IMR-90 (cell line): ENCODE results near the gene FGF19. TPM values are rescaled to one million over a fixed set of nuclear protein-coding genes. Genes with fewer than 3 reads are reported as not detected.

Experiments
- ATAC-seq: fragments of 200-7000 bp; cut with Tn5 transposase; 2 replicates; pipeline ENCODE4 v1.9.1; 2020; ENCODE audit warnings: low read depth, mild to moderate bottlenecking, moderate library complexity
- BruUV-seq: library from RNA; stranded (reverse); fragments of 400-500 nt; replicated peaks from 2 replicates; lab custom pipeline; 2021; lab: Mats Ljungman, UMichigan
- CTCF ChIA-PET: fragments of 300-600 bp; formaldehyde crosslinking; extraction: SDS; loops from one replicate; lab custom pipeline; 2021; ENCODE audit warnings: antibody characterized with exemption; lab: Yijun Ruan, JAX
- POLR2A ChIA-PET: fragments of 300-600 bp; sonication (Branson Sonifier 250); formaldehyde crosslinking; loops from one replicate; lab custom pipeline; 2022; ENCODE audit warnings: antibody characterized with exemption; ENCODE audit not compliant: unreplicated experiment; lab: Charles Lee
- DNase-seq: peaks from one replicate; pipeline ENCODE4 v3.0.0; 2013
- H2AFZ ChIP-seq: replicated peaks from 2 replicates; pipeline ENCODE3; 2013; ENCODE audit warnings: low read length, mild to moderate bottlenecking; ENCODE audit not compliant: poor library complexity
- H2AK5ac ChIP-seq: 2 replicates; pipeline ENCODE4 v1.6.1; 2013; ENCODE audit warnings: low read depth, low read length, inconsistent platforms
- H2AK9ac ChIP-seq: replicated peaks from 2 replicates; pipeline ENCODE3; 2013; ENCODE audit warnings: mild to moderate bottlenecking, low read depth, low read length, moderate library complexity; ENCODE audit not compliant: poor library complexity
- H2BK120ac ChIP-seq: 2 replicates; pipeline ENCODE4 v1.6.1; 2013; ENCODE audit warnings: low read depth, low read length, inconsistent platforms
- H2BK15ac ChIP-seq: 3 replicates; pipeline ENCODE4 v1.6.1; 2013; ENCODE audit warnings: low read depth, low read length, inconsistent platforms
- H2BK20ac ChIP-seq: 2 replicates; pipeline ENCODE4 v1.6.1; 2013; ENCODE audit warnings: low read depth, mild to moderate bottlenecking, inconsistent platforms, low read length, moderate library complexity
- H2BK5ac ChIP-seq: 2 replicates; pipeline ENCODE4 v1.6.1; 2013; ENCODE audit warnings: mild to moderate bottlenecking, low read depth, low read length, inconsistent platforms; ENCODE audit not compliant: poor library complexity, severe bottlenecking
- H3K14ac ChIP-seq: replicated peaks from 2 replicates; pipeline ENCODE4 v1.6.1; 2013; ENCODE audit warnings: low read depth, low read length, inconsistent platforms
- H3K18ac ChIP-seq: 2 replicates; pipeline ENCODE4 v1.6.1; 2013; ENCODE audit warnings: low read depth, low read length, control low read depth
- H3K23ac ChIP-seq: 2 replicates; pipeline ENCODE4 v1.6.1; 2013; ENCODE audit warnings: low read depth, low read length, inconsistent platforms
- H3K27ac ChIP-seq: 2 replicates; pipeline ENCODE4 v1.5.1; 2013; ENCODE audit warnings: mild to moderate bottlenecking, control low read depth, low read length; ENCODE audit not compliant: insufficient read depth
- H3K27me3 ChIP-seq: 2 replicates; pipeline ENCODE4 v1.6.1; 2013; ENCODE audit warnings: low read length; ENCODE audit not compliant: control insufficient read depth, insufficient read depth
- H3K36me3 ChIP-seq: 2 replicates; pipeline ENCODE4 v1.6.1; 2013; ENCODE audit warnings: low read length, mixed read lengths; ENCODE audit not compliant: control insufficient read depth, insufficient read depth
- H3K4ac ChIP-seq: 2 replicates; pipeline ENCODE4 v1.6.1; 2013; ENCODE audit warnings: low read depth, low read length, inconsistent platforms
- H3K4me1 ChIP-seq: 2 replicates; pipeline ENCODE4 v1.6.1; 2013; ENCODE audit warnings: low read length, mixed read lengths; ENCODE audit not compliant: control insufficient read depth, insufficient read depth
- H3K4me2 ChIP-seq: 2 replicates; pipeline ENCODE4 v1.6.1; 2013; ENCODE audit warnings: low read depth, mild to moderate bottlenecking, control low read depth, low read length, moderate library complexity
- H3K4me3 ChIP-seq: 2 replicates; pipeline ENCODE4 v1.5.1; 2013; ENCODE audit warnings: low read depth, mild to moderate bottlenecking, control low read depth, low read length, moderate library complexity; ENCODE audit not compliant: insufficient read depth
- H3K56ac ChIP-seq: 2 replicates; pipeline ENCODE4 v1.6.1; 2013; ENCODE audit warnings: low read length, inconsistent platforms; ENCODE audit not compliant: insufficient read depth; ENCODE audit errors: extremely low read depth
- H3K79me1 ChIP-seq, 2 experiments: 2 replicates each; pipeline ENCODE4 v1.6.1; 2013; ENCODE audit warnings: low read length in 2 of 2, inconsistent platforms in 1 of 2, low read depth in 1 of 2
- H3K9ac ChIP-seq: 2 replicates; pipeline ENCODE4 v1.6.1; 2013; ENCODE audit warnings: low read depth, low read length, control low read depth
- H3K9me1 ChIP-seq: 2 replicates; pipeline ENCODE4 v1.6.1; 2013; ENCODE audit warnings: low read length, inconsistent platforms; ENCODE audit not compliant: insufficient read depth
- H3K9me3 ChIP-seq: 2 replicates; pipeline ENCODE4 v1.6.1; 2013; ENCODE audit warnings: low read length; ENCODE audit not compliant: control insufficient read depth, insufficient read depth
- H4K20me1 ChIP-seq: 2 replicates; pipeline ENCODE4 v1.6.1; 2013; ENCODE audit warnings: low read length, inconsistent platforms; ENCODE audit not compliant: insufficient read depth
- H4K5ac ChIP-seq: 2 replicates; pipeline ENCODE4 v1.6.1; 2013; ENCODE audit warnings: mild to moderate bottlenecking, low read depth, low read length, control low read depth
- H4K8ac ChIP-seq, 2 experiments: 2 replicates each; pipeline ENCODE4 v1.6.1; 2013; ENCODE audit warnings: low read depth in 2 of 2, low read length in 2 of 2, control low read depth in 1 of 2, inconsistent platforms in 1 of 2
- H4K91ac ChIP-seq: 2 replicates; pipeline ENCODE4 v1.6.1; 2013; ENCODE audit warnings: low read depth, low read length, inconsistent platforms; ENCODE audit not compliant: insufficient read depth
- CHD1 ChIP-seq: IDR thresholded peaks from 2 replicates; pipeline ENCODE4 v1.6.1; 2012; ENCODE audit warnings: low read depth, low read length, improper control_type of control experiment
- NFE2L2 ChIP-seq: fragments of 150-350 bp; IDR thresholded peaks from 2 replicates; pipeline ENCODE4 v1.6.1; 2016; ENCODE audit warnings: low read depth, mild to moderate bottlenecking, low read length
- RAD21 ChIP-seq: IDR thresholded peaks from 2 replicates; pipeline ENCODE4 v1.6.1; 2012; ENCODE audit warnings: low read length, improper control_type of control experiment
- SMC3 ChIP-seq: fragments of 150-350 bp; IDR thresholded peaks from 2 replicates; pipeline ENCODE4 v1.6.1; 2016; ENCODE audit warnings: low read depth, mild to moderate bottlenecking, antibody characterized with exemption, low read length, moderate library complexity
- WGBS, 2 experiments: methylation state at CpG; one replicate each; pipeline versions ENCODE4 v1.1.5 to v1.1.7; 2013; ENCODE audit warnings: missing lambda C conversion rate in 2 of 2; ENCODE audit not compliant: insufficient read length in 1 of 2; ENCODE audit errors: extremely low coverage in 2 of 2; 5-methylcytosine and 5-hydroxymethylcytosine counted together
- dilution Hi-C: fragments of 300-500 bp; cut with HindIII; formaldehyde crosslinking; loops from one replicate; pipeline ENCODE4 v1.14.3; 2018; ENCODE audit warnings: low sequenced_read_pairs; ENCODE audit not compliant: unreplicated experiment
- in situ Hi-C: fragments of 300-500 bp; cut with MboI; formaldehyde crosslinking; loops from 3 replicates; pipeline ENCODE4 v1.14.3; 2019; ENCODE audit warnings: low sequenced_read_pairs, inconsistent platforms, mixed read lengths
- intact Hi-C: fragments of 100-400 bp; cut with micrococcal nuclease; formaldehyde crosslinking; loops from 2 replicates; pipeline ENCODE4 v1.10.0; 2022
- polyA plus RNA-seq, 3 experiments: library from polyadenylated mRNA; depleted of rRNA; stranded (reverse); fragments of >200 nt; gene quantifications; 2 replicates each; pipeline ENCODE4 v1.2.3, GENCODE V29; 2012; ENCODE audit warnings: low replicate concordance in 1 of 3
- total RNA-seq: library from RNA; depleted of rRNA; stranded (reverse); fragments of >200 nt; gene quantifications from 2 replicates; pipeline ENCODE4 v1.2.3, GENCODE V29; 2012
- TF ChIP-seq, protein P1 (sequence below): conservative IDR thresholded peaks from 2 replicates; pipeline ENCODE4 v1.5.1; 2012; ENCODE audit warnings: mild to moderate bottlenecking, low read depth, low read length, improper control_type of control experiment
- TF ChIP-seq, protein P2 (sequence below): fragments of 150-350 bp; IDR thresholded peaks from 2 replicates; pipeline ENCODE4 v1.6.1; 2016; ENCODE audit warnings: low read depth, mild to moderate bottlenecking, low read length, moderate library complexity, borderline replicate concordance

Gene FGF19
- total and polyA plus RNA-seq, 2 of the 4 experiments (the other 2 are of a cell fraction): not detected

DNA sequence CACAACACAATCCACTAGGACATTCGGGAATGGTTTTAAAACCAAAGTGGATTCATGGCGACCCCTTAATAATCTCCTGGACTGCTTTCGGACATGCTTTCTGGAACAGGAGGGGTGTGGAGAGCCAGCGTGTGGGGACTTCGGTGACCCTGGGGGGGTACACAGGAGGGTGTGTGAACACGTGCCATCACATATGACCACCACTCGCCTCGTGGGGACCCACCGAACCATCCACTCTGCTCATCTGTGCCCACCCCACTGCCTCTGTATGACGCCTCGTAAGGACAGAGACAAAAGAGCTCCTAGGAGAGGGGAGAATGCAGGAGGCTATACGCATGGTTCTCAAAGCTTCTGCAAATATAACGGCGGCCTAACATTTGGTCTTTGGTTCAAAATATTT lies 37.6 kb downstream of the FGF19 start:
- Histone ChIP-seq H2BK20ac (no peak overlapping the region), H3K9me3 (no peaks in the 10 kb centered on the region), H4K5ac (no peak overlapping the region), H3K27ac (no peak overlapping the region), H4K20me1 (peaks cover 8% of the 10 kb centered on the region), H3K4me1 (peaks cover 2% of the 10 kb centered on the region; the same call in 1 of the 2 replicates), H3K36me3 (peaks cover 42% of the 10 kb centered on the region), H3K27me3 (no peaks in the 10 kb centered on the region), H3K4me2 (no peak overlapping the region), H3K56ac (no peak overlapping the region), H3K23ac (no peak overlapping the region), H2AK9ac (no peak overlapping the region), H4K91ac (no peak overlapping the region), H3K9me1 (no peaks in the 10 kb centered on the region), H3K18ac (no peak overlapping the region), H3K14ac (no peak overlapping the region), H2AFZ (no peak overlapping the region), H2BK5ac (no peak overlapping the region), H2AK5ac (no peak overlapping the region), H3K4me3 (no peak overlapping the region), H2BK15ac (no peak overlapping the region), H4K8ac (no peak overlapping the region), H2BK120ac (no peak overlapping the region), H3K9ac (no peak overlapping the region), H3K79me1 (peaks cover 20 to 54% of the 10 kb centered on the region in 2 experiments), H3K4ac (no peak overlapping the region)
- no CpG with 5 or more reads among the region's 14 CpGs for WGBS, 2 experiments
- TF ChIP-seq CHD1: no peak
- TF ChIP-seq SMC3: no peak
- no peak for TF ChIP-seq RAD21
- TF ChIP-seq, protein P1, sequence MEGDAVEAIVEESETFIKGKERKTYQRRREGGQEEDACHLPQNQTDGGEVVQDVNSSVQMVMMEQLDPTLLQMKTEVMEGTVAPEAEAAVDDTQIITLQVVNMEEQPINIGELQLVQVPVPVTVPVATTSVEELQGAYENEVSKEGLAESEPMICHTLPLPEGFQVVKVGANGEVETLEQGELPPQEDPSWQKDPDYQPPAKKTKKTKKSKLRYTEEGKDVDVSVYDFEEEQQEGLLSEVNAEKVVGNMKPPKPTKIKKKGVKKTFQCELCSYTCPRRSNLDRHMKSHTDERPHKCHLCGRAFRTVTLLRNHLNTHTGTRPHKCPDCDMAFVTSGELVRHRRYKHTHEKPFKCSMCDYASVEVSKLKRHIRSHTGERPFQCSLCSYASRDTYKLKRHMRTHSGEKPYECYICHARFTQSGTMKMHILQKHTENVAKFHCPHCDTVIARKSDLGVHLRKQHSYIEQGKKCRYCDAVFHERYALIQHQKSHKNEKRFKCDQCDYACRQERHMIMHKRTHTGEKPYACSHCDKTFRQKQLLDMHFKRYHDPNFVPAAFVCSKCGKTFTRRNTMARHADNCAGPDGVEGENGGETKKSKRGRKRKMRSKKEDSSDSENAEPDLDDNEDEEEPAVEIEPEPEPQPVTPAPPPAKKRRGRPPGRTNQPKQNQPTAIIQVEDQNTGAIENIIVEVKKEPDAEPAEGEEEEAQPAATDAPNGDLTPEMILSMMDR: no peak
- TF ChIP-seq NFE2L2: no peak
- TF ChIP-seq, protein P2, sequence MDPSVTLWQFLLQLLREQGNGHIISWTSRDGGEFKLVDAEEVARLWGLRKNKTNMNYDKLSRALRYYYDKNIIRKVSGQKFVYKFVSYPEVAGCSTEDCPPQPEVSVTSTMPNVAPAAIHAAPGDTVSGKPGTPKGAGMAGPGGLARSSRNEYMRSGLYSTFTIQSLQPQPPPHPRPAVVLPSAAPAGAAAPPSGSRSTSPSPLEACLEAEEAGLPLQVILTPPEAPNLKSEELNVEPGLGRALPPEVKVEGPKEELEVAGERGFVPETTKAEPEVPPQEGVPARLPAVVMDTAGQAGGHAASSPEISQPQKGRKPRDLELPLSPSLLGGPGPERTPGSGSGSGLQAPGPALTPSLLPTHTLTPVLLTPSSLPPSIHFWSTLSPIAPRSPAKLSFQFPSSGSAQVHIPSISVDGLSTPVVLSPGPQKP: no peak
- DNase-seq: no peak
- in situ Hi-C loops: loop anchor here (25.0 kb wide), 2 partner anchors 729 to 1054 kb away; no protein-coding TSS in a partner anchor
- ChIA-PET POLR2A (no interaction called here), CTCF (no interaction called here)
- no peak for ATAC-seq
- BruUV-seq: no TSS peak
- intact Hi-C loops: no loop called here
- dilution Hi-C loops: no loop called here
